A673 (cell line): ENCODE measurements around the gene IFNG. TPM values are rescaled to one million over a fixed set of nuclear protein-coding genes. Genes with fewer than 3 reads are reported as not detected.

Experiments used
- BruUV-seq: library from RNA; stranded (reverse); fragments of 400-500 nt; replicated peaks from 2 replicates; lab custom pipeline; 2021; lab: Mats Ljungman, UMichigan
- CTCF ChIA-PET: fragments of 300-600 bp; sonication (Branson Sonifier 250); formaldehyde crosslinking; loops from one replicate; lab custom pipeline; 2022; ENCODE audit warnings: antibody characterized with exemption; lab: Charles Lee
- POLR2A ChIA-PET: fragments of 300-600 bp; sonication (Branson Sonifier 250); formaldehyde crosslinking; loops from one replicate; lab custom pipeline; 2022; ENCODE audit warnings: antibody characterized with exemption; ENCODE audit not compliant: low non-redundant PET; lab: Charles Lee
- DNase-seq: peaks from one replicate; pipeline ENCODE4 v3.0.0-alpha.2; 2015; ENCODE audit warnings: low spot score
- H3K27ac ChIP-seq: fragments of 200-600 bp; sonication (generic); 2 replicates; pipeline ENCODE4 v1.5.1; 2016; ENCODE audit warnings: mixed run types, low read depth, mild to moderate bottlenecking, mixed read lengths, antibody characterized with exemption, low read length; ENCODE audit not compliant: poor library complexity, severe bottlenecking
- H3K27me3 ChIP-seq: fragments of 200-600 bp; sonication (generic); replicated peaks from 2 replicates; pipeline ENCODE4 v1.6.1; 2017; ENCODE audit warnings: mixed run types, low read depth, mild to moderate bottlenecking, mixed read lengths, antibody characterized with exemption, low read length; ENCODE audit not compliant: insufficient read depth, poor library complexity
- H3K36me3 ChIP-seq: fragments of 200-600 bp; sonication (generic); 2 replicates; pipeline ENCODE4 v1.6.1; 2016; ENCODE audit warnings: mixed run types, mild to moderate bottlenecking, mixed read lengths, antibody characterized with exemption, low read length; ENCODE audit not compliant: insufficient read depth, poor library complexity, severe bottlenecking
- H3K4me1 ChIP-seq: fragments of 200-600 bp; sonication (generic); 2 replicates; pipeline ENCODE4 v1.6.1; 2017; ENCODE audit warnings: mixed run types, mild to moderate bottlenecking, mixed read lengths, antibody characterized with exemption, low read length; ENCODE audit not compliant: insufficient read depth, poor library complexity, severe bottlenecking
- H3K4me3 ChIP-seq: fragments of 200-600 bp; sonication (generic); 2 replicates; pipeline ENCODE4 v1.5.1; 2016; ENCODE audit warnings: low read depth, mixed run types, mild to moderate bottlenecking, mixed read lengths, low read length; ENCODE audit not compliant: poor library complexity, severe bottlenecking
- H3K9me3 ChIP-seq: fragments of 200-600 bp; sonication (generic); 2 replicates; pipeline ENCODE4 v1.6.1; 2016; ENCODE audit warnings: mixed run types, low read depth, mild to moderate bottlenecking, mixed read lengths, antibody characterized with exemption, low read length; ENCODE audit not compliant: poor library complexity, severe bottlenecking
- EZH2 ChIP-seq: fragments of 200-600 bp; sonication (generic); IDR thresholded peaks from 2 replicates; pipeline ENCODE4 v1.6.1; 2017; ENCODE audit warnings: borderline replicate concordance, low read depth, mild to moderate bottlenecking, mixed read lengths, antibody characterized with exemption, low read length; ENCODE audit not compliant: poor library complexity, severe bottlenecking
- intact Hi-C: fragments of 100-400 bp; cut with micrococcal nuclease; formaldehyde crosslinking; loops from one replicate; pipeline ENCODE4 v1.10.0; 2022; ENCODE audit not compliant: unreplicated experiment
- total RNA-seq: library from RNA; stranded (reverse); gene quantifications from 2 replicates; pipeline ENCODE4 v1.2.3, GENCODE V29; 2021
- TF ChIP-seq, protein P1 (sequence below): fragments of 300-800, 200-600 bp; sonication (generic); conservative IDR thresholded peaks from 2 replicates; pipeline ENCODE4 v1.5.1; 2017; ENCODE audit warnings: low read depth, mild to moderate bottlenecking, antibody characterized with exemption, low read length, moderate library complexity, mixed read lengths

Gene IFNG
- total RNA-seq, 1 experiment from 2014 or later: not detected

- ChIA-PET POLR2A (no interaction called here), CTCF (no interaction called here)
- H3K9me3 ChIP-seq: no peaks in the 10 kb centered on the region
- H3K27me3 ChIP-seq: no peaks in the 10 kb centered on the region
- TF ChIP-seq, protein P1, sequence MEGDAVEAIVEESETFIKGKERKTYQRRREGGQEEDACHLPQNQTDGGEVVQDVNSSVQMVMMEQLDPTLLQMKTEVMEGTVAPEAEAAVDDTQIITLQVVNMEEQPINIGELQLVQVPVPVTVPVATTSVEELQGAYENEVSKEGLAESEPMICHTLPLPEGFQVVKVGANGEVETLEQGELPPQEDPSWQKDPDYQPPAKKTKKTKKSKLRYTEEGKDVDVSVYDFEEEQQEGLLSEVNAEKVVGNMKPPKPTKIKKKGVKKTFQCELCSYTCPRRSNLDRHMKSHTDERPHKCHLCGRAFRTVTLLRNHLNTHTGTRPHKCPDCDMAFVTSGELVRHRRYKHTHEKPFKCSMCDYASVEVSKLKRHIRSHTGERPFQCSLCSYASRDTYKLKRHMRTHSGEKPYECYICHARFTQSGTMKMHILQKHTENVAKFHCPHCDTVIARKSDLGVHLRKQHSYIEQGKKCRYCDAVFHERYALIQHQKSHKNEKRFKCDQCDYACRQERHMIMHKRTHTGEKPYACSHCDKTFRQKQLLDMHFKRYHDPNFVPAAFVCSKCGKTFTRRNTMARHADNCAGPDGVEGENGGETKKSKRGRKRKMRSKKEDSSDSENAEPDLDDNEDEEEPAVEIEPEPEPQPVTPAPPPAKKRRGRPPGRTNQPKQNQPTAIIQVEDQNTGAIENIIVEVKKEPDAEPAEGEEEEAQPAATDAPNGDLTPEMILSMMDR: no peak
- TF ChIP-seq EZH2: no peak
- intact Hi-C loops: no loop called here
- H3K27ac ChIP-seq: no peak overlapping the region
- no peak for DNase-seq
- no TSS peak for BruUV-seq
- H3K4me1 ChIP-seq: no peaks in the 10 kb centered on the region
- H3K36me3 ChIP-seq: no peaks in the 10 kb centered on the region
- no peak overlapping the region for H3K4me3 ChIP-seq
Measured at GRCh38 chr12:68114606-68115005, 44.9 kb downstream of the IFNG start.

DNA sequence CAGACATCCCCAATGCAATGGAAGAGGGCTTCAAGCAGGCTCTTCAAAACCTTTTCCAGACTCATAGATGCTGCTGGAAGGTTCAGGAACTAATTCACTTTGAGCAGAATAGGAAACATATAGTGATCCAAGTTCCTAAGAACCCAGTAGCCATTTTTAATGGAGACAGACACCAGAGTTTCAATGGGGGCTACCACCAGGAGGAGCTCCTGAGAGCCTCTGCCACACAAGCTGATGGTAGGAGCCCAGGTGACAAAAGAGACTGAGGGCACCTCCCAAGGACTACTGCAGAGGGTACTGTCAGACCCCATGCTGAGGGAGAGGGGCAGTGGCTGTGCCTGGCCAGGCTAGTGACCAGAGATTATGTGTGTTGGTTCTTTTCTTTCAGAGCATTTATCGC is 45.9 kb downstream of the IFNG start:
- CTCF ChIA-PET: no interaction called here
- DNase-seq: no peak
- no peak overlapping the region for H3K27ac ChIP-seq
- no peaks in the 10 kb centered on the region for H3K36me3 ChIP-seq
- no TSS peak for BruUV-seq
- H3K27me3 ChIP-seq: no peaks in the 10 kb centered on the region
- intact Hi-C loops: no loop called here
- H3K4me3 ChIP-seq: no peak overlapping the region
- no peaks in the 10 kb centered on the region for H3K9me3 ChIP-seq
- TF ChIP-seq, protein P1: peak; percentile 57
- TF ChIP-seq EZH2: no peak
- POLR2A ChIA-PET: no interaction called here
- H3K4me1 ChIP-seq: no peaks in the 10 kb centered on the region

GRCh38 chr12:68111995-68112394 is 47.5 kb downstream of the IFNG start:
- H3K27me3 ChIP-seq: no peaks in the 10 kb centered on the region
- no peak for DNase-seq
- BruUV-seq: no TSS peak
- POLR2A ChIA-PET: no interaction called here
- intact Hi-C loops: no loop called here
- CTCF ChIA-PET: no interaction called here
- H3K4me1 ChIP-seq: no peaks in the 10 kb centered on the region
- no peak overlapping the region for H3K27ac ChIP-seq
- H3K4me3 ChIP-seq: no peak overlapping the region
- H3K36me3 ChIP-seq: no peaks in the 10 kb centered on the region
- H3K9me3 ChIP-seq: no peaks in the 10 kb centered on the region
- TF ChIP-seq, protein P1: no peak
- no peak for TF ChIP-seq EZH2
